ENCODE data around the gene FNDC4.

The FNDC4 gene

GRCh38 chr2:27493948-27494283 lies 1.1 kb downstream of the FNDC4 start:
- no peak for DNase-seq

GRCh38 chr2:27492557-27492956 lies 2.4 kb downstream of the FNDC4 start:
- no peak for DNase-seq

GRCh38 chr2:27489498-27490397 lies 5.3 kb downstream of the FNDC4 start, which contains the start of gene IFT172:
IFT172 (minus strand) TSS chr2:27489743; CDS start chr2:27489653, 90 bp downstream.
- DNase-seq = peak; percentile 100

- DNase-seq = peak; percentile 63
Measured at GRCh38 chr2:27489118-27489497, 5.9 kb downstream of the FNDC4 start.

- no peak for DNase-seq
Measured at GRCh38 chr2:27485496-27485895, 9.5 kb downstream of the FNDC4 start.

- no peak for DNase-seq
Measured at GRCh38 chr2:27471961-27472360, 23.0 kb downstream of the FNDC4 start.

GRCh38 chr2:27464443-27464842 lies 30.6 kb downstream of the FNDC4 start:
- DNase-seq = no peak

- peak; percentile 88 for DNase-seq
Measured at GRCh38 chr2:27461118-27461517, 33.9 kb downstream of the FNDC4 start.

GRCh38 chr2:27453968-27454367 lies 41.0 kb downstream of the FNDC4 start:
- no peak for DNase-seq

- DNase-seq = no peak
Measured at GRCh38 chr2:27451095-27451494, 43.9 kb downstream of the FNDC4 start.

- DNase-seq = no peak
Measured at GRCh38 chr2:27448381-27448780, 46.6 kb downstream of the FNDC4 start.

GRCh38 chr2:27446057-27446456 lies 48.9 kb downstream of the FNDC4 start:
- DNase-seq = no peak

GRCh38 chr2:27445615-27446014 lies 49.4 kb downstream of the FNDC4 start:
- DNase-seq = no peak

GRCh38 chr2:27445155-27445554 lies 49.8 kb downstream of the FNDC4 start:
- DNase-seq = no peak

GRCh38 chr2:27442920-27443282 lies 52.1 kb downstream of the FNDC4 start:
- DNase-seq = peak; percentile 35

- DNase-seq = peak; percentile 35
Measured at GRCh38 chr2:27441958-27442919, 52.8 kb downstream of the FNDC4 start, which contains the start of gene KRTCAP3. KRTCAP3 (plus strand) TSS chr2:27442381; CDS start chr2:27442413, 32 bp downstream.

Data from hematopoietic multipotent progenitor cell treated with erythropoietin and hydrocortisone succinate and interleukin-3 and kit ligand, for 6 days (in vitro differentiated cells).